ENCODE data around the gene SNX8. TPM values are rescaled to one million over a fixed set of nuclear protein-coding genes. Genes with fewer than 3 reads are reported as not detected.

SNX8 gene
- total RNA-seq, 1 donor from 2014 or later = 60.1 TPM

DNA sequence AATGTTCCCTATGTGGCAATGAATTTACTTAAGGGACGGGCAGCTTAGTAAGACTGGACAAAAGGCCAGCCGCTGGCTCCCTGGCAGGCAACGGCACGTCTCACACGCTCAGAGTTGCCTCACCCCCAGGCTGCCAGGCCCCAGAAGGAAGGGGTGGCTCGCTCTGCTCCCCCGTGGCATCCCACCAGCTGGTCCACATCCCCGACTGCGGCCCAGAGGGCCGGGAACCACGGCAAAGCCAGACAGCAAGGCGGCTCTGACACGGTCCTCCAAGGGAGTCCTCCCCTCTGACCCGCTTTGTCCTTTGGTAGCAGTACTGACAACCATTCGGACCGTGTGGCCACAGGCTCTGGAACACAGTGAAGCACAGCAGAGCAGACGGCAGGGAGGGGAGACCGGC, 38.1 kb downstream of the SNX8 start:
- Histone ChIP-seq H3K27ac (no peak overlapping the region), H3K27me3 (no peaks in the 10 kb centered on the region), H3K4me1 (no peaks in the 10 kb centered on the region), H3K9me3 (no peaks in the 10 kb centered on the region), H3K4me3 (no peak overlapping the region), H3K36me3 (peaks cover 48% of the 10 kb centered on the region)
- ATAC-seq (no peak), DNase-seq (no peak)
- intact Hi-C loops (cut with DNase I) = no loop called here
- TF ChIP-seq, protein P1, sequence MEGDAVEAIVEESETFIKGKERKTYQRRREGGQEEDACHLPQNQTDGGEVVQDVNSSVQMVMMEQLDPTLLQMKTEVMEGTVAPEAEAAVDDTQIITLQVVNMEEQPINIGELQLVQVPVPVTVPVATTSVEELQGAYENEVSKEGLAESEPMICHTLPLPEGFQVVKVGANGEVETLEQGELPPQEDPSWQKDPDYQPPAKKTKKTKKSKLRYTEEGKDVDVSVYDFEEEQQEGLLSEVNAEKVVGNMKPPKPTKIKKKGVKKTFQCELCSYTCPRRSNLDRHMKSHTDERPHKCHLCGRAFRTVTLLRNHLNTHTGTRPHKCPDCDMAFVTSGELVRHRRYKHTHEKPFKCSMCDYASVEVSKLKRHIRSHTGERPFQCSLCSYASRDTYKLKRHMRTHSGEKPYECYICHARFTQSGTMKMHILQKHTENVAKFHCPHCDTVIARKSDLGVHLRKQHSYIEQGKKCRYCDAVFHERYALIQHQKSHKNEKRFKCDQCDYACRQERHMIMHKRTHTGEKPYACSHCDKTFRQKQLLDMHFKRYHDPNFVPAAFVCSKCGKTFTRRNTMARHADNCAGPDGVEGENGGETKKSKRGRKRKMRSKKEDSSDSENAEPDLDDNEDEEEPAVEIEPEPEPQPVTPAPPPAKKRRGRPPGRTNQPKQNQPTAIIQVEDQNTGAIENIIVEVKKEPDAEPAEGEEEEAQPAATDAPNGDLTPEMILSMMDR (IDR thresholded peaks at IDR 0.05) = no peak

- H3K9me3 ChIP-seq = no peaks in the 10 kb centered on the region
- H3K36me3 ChIP-seq = peaks cover 55% of the 10 kb centered on the region
- no peak overlapping the region for H3K4me3 ChIP-seq
- intact Hi-C loops (cut with DNase I) = no loop called here
- H3K27me3 ChIP-seq = no peaks in the 10 kb centered on the region
- H3K4me1 ChIP-seq = no peaks in the 10 kb centered on the region
- H3K27ac ChIP-seq = no peak overlapping the region
- no peak for ATAC-seq
- TF ChIP-seq, protein P1 (IDR thresholded peaks at IDR 0.05) = no peak
- DNase-seq = no peak
These were observed 39.1 kb downstream of the SNX8 start for GRCh38 chr7:2275101-2275500.

GRCh38 chr7:2274666-2275065, 39.6 kb downstream of the SNX8 start:
- ATAC-seq = peak; percentile 19
- intact Hi-C loops (cut with DNase I) = no loop called here
- H3K36me3 ChIP-seq = peaks cover 55% of the 10 kb centered on the region
- H3K4me1 ChIP-seq = no peaks in the 10 kb centered on the region
- H3K27ac ChIP-seq = no peak overlapping the region
- no peak for DNase-seq
- TF ChIP-seq, protein P1 (IDR thresholded peaks at IDR 0.05) = no peak
- no peak overlapping the region for H3K4me3 ChIP-seq
- no peaks in the 10 kb centered on the region for H3K27me3 ChIP-seq
- no peaks in the 10 kb centered on the region for H3K9me3 ChIP-seq

GRCh38 chr7:2273866-2274265, 40.4 kb downstream of the SNX8 start:
- Histone ChIP-seq H3K9me3 (no peaks in the 10 kb centered on the region), H3K27ac (no peak overlapping the region), H3K4me1 (no peaks in the 10 kb centered on the region), H3K36me3 (peaks cover 55% of the 10 kb centered on the region), H3K27me3 (no peaks in the 10 kb centered on the region), H3K4me3 (no peak overlapping the region)
- ATAC-seq = no peak
- DNase-seq = no peak
- intact Hi-C loops (cut with DNase I) = no loop called here
- TF ChIP-seq, protein P1 (IDR thresholded peaks at IDR 0.05) = no peak

DNA sequence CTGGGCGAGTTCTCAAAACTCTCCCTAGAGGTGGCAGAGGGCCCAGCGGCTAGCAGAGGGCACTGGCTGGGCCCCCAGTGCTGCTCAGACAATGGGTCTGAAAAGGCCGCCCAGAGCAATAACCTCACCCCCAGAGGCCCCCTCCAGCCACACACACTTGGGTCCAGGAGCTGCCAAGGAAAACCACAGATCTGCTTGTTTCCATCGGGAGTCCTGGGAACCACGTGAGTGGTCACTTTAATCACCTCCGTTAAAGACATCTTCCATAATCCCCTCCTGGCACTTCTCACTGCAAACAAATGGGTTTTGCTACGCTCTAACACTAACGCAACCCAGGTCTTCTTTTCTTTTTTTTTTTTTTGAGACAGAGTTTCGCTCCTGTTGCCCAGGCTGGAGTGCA, 42.2 kb downstream of the SNX8 start:
- H3K9me3 ChIP-seq = no peaks in the 10 kb centered on the region
- H3K27me3 ChIP-seq = no peaks in the 10 kb centered on the region
- H3K4me1 ChIP-seq = no peaks in the 10 kb centered on the region
- intact Hi-C loops (cut with DNase I) = no loop called here
- no peak overlapping the region for H3K27ac ChIP-seq
- H3K36me3 ChIP-seq = peaks cover 55% of the 10 kb centered on the region
- TF ChIP-seq, protein P1 (IDR thresholded peaks at IDR 0.05) = no peak
- no peak for DNase-seq
- no peak for ATAC-seq
- no peak overlapping the region for H3K4me3 ChIP-seq
